Fibroblast of villous mesenchyme (primary cell): Measurements from ENCODE around the gene FXN. TPM values are rescaled to one million over a fixed set of nuclear protein-coding genes. Genes with fewer than 3 reads are reported as not detected.

ENCODE experiments used
- DNase-seq: peaks from one replicate; pipeline ENCODE4 v3.0.0-alpha.2; 2010; ENCODE audit warnings: low read depth
- H3K4me3 ChIP-seq: 2 replicates; pipeline ENCODE4 v1.5.1; 2011; ENCODE audit warnings: low read depth, mild to moderate bottlenecking, low read length
- CTCF ChIP-seq: IDR thresholded peaks from 2 replicates; pipeline ENCODE4 v1.5.1; 2012; ENCODE audit warnings: low read depth, mild to moderate bottlenecking, low read length; ENCODE audit not compliant: insufficient read depth
- total RNA-seq: library from RNA; depleted of rRNA; stranded (reverse); fragments of >200 nt; gene quantifications from 2 replicates; pipeline ENCODE4 v1.2.3, GENCODE V29; 2012

Gene FXN
- total RNA-seq, 1 donor, result 2.6 TPM

DNA sequence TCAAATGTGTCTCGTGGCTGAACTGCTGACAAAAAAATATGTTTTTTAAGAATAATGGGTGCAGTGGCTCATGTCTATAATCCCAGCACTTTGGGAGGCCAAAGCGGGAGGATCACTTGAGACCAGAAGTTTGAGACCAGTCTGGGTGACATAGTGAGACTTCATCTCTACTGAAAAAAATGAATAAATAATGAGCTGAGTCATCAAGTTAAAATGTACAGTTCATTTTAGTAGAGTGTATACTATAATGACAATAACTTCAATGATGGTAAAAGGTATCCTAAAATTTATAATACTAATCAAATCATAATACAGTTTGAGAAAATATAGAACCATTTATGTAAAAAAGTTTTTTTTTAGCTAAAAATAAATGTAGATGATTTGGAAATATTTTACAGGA is 100.6 kb downstream of the FXN start:
- no peak for TF ChIP-seq CTCF
- no peak for DNase-seq
- H3K4me3 ChIP-seq, result no peak overlapping the region

- TF ChIP-seq CTCF, result no peak
- H3K4me3 ChIP-seq, result no peak overlapping the region
- DNase-seq, result no peak
These were observed 101.2 kb downstream of the FXN start for GRCh38 chr9:69136779-69137178.

GRCh38 chr9:69137311-69137710 is 101.8 kb downstream of the FXN start:
- no peak for DNase-seq
- TF ChIP-seq CTCF, result no peak
- no peak overlapping the region for H3K4me3 ChIP-seq

DNA sequence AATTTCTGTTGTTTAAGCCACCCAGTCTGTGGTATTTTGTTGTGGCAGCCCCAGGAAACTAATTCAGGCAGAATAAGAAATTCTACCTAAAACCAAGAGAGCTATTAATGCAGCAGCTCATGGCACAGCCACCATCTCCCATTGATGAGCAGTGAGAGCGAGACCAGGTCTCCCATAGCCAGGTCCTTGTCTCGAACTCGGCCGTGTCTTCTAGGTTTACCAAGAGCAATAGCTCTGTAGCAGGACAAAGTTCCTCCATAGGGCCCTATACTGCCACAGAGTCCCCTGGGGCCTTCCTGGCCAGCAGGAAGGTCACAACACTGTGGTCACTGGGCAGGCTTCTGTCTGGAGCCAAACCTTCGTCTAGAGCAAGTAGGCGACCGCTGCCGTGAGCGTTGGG is 104.0 kb downstream of the FXN start:
- TF ChIP-seq CTCF, result no peak
- H3K4me3 ChIP-seq, result no peak overlapping the region
- no peak for DNase-seq

DNA sequence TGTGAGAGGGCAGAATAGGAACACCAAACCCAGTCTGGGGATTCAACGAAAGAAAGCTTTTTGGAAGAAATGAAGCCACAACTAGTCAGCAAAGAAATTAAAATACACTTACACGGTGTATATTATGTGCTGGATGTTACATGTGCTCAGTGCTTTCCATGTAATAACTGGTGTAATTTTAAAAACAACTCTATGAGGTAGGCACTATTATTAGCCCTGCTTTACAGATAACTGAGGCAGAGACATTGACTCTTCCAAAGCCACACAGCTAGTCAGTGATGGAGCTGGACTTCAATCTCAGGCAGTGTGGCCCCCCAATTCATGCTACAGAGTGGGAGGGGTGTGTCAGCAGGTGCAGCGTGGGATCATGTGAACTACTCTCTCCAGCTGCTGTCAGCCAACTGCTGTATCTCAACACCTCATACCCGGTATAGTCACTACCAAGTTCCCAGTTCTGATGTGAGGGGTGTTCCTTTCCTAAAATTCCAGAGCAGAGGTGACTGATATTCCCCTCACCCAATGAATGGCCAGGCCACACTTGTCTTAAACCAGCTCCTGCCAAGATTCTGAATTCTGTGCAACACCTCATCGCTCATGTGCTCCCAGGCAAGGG is 104.7 kb downstream of the FXN start:
- DNase-seq, result no peak
- H3K4me3 ChIP-seq, result no peak overlapping the region
- no peak for TF ChIP-seq CTCF

DNA sequence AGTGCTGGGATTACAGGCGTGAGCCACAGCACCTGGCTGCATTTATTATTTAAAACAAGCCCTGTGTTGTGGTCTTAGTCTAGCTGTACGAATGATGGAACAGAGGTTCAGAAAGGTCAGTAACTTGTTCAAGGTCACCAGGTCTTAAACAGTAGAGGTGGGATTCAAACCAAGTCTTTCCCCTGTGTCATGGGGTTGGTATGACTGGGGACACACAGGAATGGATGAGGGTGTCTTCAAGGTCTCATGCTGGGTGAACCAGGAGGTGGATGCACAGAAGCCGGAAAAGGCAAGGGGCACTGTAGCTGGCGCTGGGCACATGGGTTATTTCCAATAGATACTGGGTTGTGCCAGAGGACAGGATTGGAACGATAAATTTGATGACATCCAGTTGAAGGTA is 106.3 kb downstream of the FXN start:
- DNase-seq, result no peak
- TF ChIP-seq CTCF, result no peak
- no peak overlapping the region for H3K4me3 ChIP-seq

GRCh38 chr9:69143291-69143690 is 107.7 kb downstream of the FXN start:
- no peak for TF ChIP-seq CTCF
- no peak overlapping the region for H3K4me3 ChIP-seq
- no peak for DNase-seq
